ENCODE data around the gene SP6. TPM values are rescaled to one million over a fixed set of nuclear protein-coding genes. Genes with fewer than 3 reads are reported as not detected.

SP6 gene
- total RNA-seq = under 0.01 TPM

DNA sequence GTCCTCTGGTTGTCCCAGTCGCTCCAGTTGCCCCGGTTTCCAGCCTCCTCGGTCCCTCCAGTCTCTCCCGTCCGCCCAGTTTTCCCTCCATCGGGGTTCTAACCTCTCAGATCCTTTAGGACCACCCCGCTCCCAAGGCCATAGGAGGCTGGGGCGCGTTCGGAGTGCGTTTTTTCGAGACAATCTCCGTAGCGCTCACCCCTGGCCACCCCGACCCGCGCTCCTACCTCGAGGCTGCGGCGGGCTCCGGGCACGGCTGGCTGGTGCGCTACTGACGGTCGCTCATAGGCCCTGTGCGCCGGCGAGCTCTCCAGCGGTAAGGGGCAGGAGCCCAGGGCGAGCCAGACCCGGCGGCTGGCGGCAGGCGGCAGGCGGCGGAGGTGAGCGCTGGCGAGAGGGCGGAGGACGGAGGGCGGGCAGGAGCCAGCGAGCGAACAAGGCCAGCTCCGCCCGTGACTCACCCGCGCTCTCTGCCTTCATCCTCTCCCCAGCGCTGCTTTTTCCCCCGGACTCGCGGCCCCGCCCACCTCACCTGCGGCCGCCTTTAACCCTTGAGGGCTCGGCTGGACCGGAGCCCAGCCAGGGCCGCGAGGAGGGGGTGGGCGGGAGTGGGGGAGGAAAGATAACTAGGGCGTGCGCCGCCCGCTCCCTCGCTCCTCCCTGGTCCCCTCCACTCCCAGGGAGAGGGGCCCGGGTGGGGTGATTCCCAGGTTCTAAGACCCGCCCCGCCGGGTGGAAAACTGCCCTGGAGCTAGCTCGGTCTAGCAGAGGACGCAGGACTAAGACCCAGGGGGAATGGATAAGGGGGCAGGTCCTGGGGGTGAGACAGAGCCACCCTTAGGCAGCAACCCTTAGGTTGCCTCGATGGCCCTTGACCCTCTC lies at the start of gene SP6:
Gene SP6 (minus strand): TSS at position 472 of the 882 bp plus-strand sequence. CDS start 2,734 bp downstream, outside the sequence.
- Histone ChIP-seq H3K27me3 (ENCODE audit: control insufficient read depth in 3 of 3, insufficient read depth in 3 of 3, low read length in 3 of 3) (peaks cover 90 to 97% (median 90%) of the 10 kb centered on the region in 3 donors), H3K27ac (ENCODE audit: low read depth, low read length) (no peak within 1 kb of the TSS), H3K9me3 (ENCODE audit: control insufficient read depth in 3 of 3, low read length in 3 of 3) (no peaks in the 10 kb centered on the region), H3K36me3 (ENCODE audit: control insufficient read depth in 3 of 3, insufficient read depth in 3 of 3, low read length in 3 of 3) (no peaks in the 10 kb centered on the region), H3K4me3 (ENCODE audit: low read length in 3 of 3) (peak within 1 kb of the TSS; percentile 20 to 48 (median 41)), H3K9ac (ENCODE audit: low read depth in 1 of 3, low read length in 3 of 3) (peak within 1 kb of the TSS in 2 of 3 donors; percentile 5 to 16), H3K4me1 (ENCODE audit: control insufficient read depth in 3 of 3, insufficient read depth in 3 of 3, low read length in 3 of 3) (peaks cover 3 to 20% (median 7%) of the 10 kb centered on the region in 3 donors)

DNA sequence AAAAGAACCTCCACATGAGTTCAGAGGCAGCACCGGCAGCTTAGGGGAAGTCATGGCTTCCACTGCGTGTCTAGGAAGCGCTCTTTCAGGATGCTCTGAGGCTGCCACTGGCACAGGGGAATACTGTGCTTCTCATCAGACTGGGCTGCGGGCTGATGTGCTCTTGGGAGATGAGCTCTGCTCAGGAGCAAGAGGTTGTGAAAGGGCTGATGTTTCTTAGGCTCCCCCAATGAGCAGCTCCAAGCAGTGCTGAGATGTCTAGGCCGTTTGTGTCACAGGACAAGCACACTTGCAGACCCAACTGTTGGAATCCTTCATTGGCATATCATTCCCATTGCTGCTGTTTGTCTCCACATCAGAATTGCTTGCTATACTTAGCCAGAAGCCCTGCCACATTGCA lies 48.7 kb upstream of the SP6 start:
- H3K4me1 ChIP-seq (ENCODE audit: control insufficient read depth in 3 of 3, insufficient read depth in 3 of 3, low read length in 3 of 3) = peaks cover 49 to 79% (median 63%) of the 10 kb centered on the region in 3 donors
- peak overlapping the region; percentile 98 for H3K27ac ChIP-seq (ENCODE audit: low read depth, low read length)
- no peaks in the 10 kb centered on the region for H3K27me3 ChIP-seq (ENCODE audit: control insufficient read depth in 3 of 3, insufficient read depth in 3 of 3, low read length in 3 of 3)
- peak overlapping the region; percentile 17 to 57 (median 35) for H3K9ac ChIP-seq (ENCODE audit: low read depth in 1 of 3, low read length in 3 of 3)
- no peaks in the 10 kb centered on the region for H3K9me3 ChIP-seq (ENCODE audit: control insufficient read depth in 3 of 3, low read length in 3 of 3)
- H3K36me3 ChIP-seq (ENCODE audit: control insufficient read depth in 3 of 3, insufficient read depth in 3 of 3, low read length in 3 of 3) = peaks cover 0 to 2% (median 0%) of the 10 kb centered on the region in 3 donors
- peak overlapping the region in 2 of 3 donors; percentile 5 for H3K4me3 ChIP-seq (ENCODE audit: low read length in 3 of 3)

GRCh38 chr17:47898241-47898640 lies 47.3 kb upstream of the SP6 start:
- peak overlapping the region in 1 of 3 donors; percentile 98 for H3K9ac ChIP-seq (ENCODE audit: low read depth in 1 of 3, low read length in 3 of 3)
- no peaks in the 10 kb centered on the region for H3K9me3 ChIP-seq (ENCODE audit: control insufficient read depth in 3 of 3, low read length in 3 of 3)
- peaks cover 0 to 6% (median 0%) of the 10 kb centered on the region in 3 donors for H3K36me3 ChIP-seq (ENCODE audit: control insufficient read depth in 3 of 3, insufficient read depth in 3 of 3, low read length in 3 of 3)
- H3K4me1 ChIP-seq (ENCODE audit: control insufficient read depth in 3 of 3, insufficient read depth in 3 of 3, low read length in 3 of 3) = peaks cover 43 to 75% (median 57%) of the 10 kb centered on the region in 3 donors
- H3K4me3 ChIP-seq (ENCODE audit: low read length in 3 of 3) = peak overlapping the region in 1 of 3 donors; percentile 5
- peak overlapping the region; percentile 98 for H3K27ac ChIP-seq (ENCODE audit: low read depth, low read length)
- H3K27me3 ChIP-seq (ENCODE audit: control insufficient read depth in 3 of 3, insufficient read depth in 3 of 3, low read length in 3 of 3) = no peaks in the 10 kb centered on the region

DNA sequence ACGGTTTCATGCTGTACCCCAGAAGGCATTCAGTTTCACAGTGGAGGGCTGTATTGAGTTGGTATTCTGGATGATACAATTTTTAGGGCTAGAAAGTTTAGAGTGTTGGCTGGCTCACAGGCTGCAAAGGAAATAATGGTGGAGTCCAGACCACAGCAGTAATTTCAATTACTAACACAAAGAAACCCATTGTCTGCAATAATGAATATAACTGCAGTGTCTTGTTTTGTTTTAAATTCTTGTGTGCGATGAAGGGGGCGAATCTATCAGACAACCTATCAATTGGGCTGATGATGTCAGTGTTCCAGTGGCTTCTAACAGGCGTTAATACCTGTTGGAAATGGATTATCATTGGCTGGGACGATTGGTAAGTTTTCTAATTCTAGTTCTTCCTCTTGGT lies 46.6 kb upstream of the SP6 start:
- H3K36me3 ChIP-seq (ENCODE audit: control insufficient read depth in 3 of 3, insufficient read depth in 3 of 3, low read length in 3 of 3) = peaks cover 0 to 6% (median 0%) of the 10 kb centered on the region in 3 donors
- H3K4me3 ChIP-seq (ENCODE audit: low read length in 3 of 3) = peak overlapping the region; percentile 86 to 97 (median 91)
- H3K27ac ChIP-seq (ENCODE audit: low read depth, low read length) = peak overlapping the region; percentile 98
- peaks cover 38 to 72% (median 54%) of the 10 kb centered on the region in 3 donors for H3K4me1 ChIP-seq (ENCODE audit: control insufficient read depth in 3 of 3, insufficient read depth in 3 of 3, low read length in 3 of 3)
- no peaks in the 10 kb centered on the region for H3K9me3 ChIP-seq (ENCODE audit: control insufficient read depth in 3 of 3, low read length in 3 of 3)
- peak overlapping the region; percentile 98 to 99 (median 99) for H3K9ac ChIP-seq (ENCODE audit: low read depth in 1 of 3, low read length in 3 of 3)
- no peaks in the 10 kb centered on the region for H3K27me3 ChIP-seq (ENCODE audit: control insufficient read depth in 3 of 3, insufficient read depth in 3 of 3, low read length in 3 of 3)

GRCh38 chr17:47896672-47897490 lies 45.9 kb upstream of the SP6 start:
- Histone ChIP-seq H3K4me1 (ENCODE audit: control insufficient read depth in 3 of 3, insufficient read depth in 3 of 3, low read length in 3 of 3) (peaks cover 33 to 65% (median 51%) of the 10 kb centered on the region in 3 donors), H3K9me3 (ENCODE audit: control insufficient read depth in 3 of 3, low read length in 3 of 3) (no peaks in the 10 kb centered on the region), H3K36me3 (ENCODE audit: control insufficient read depth in 3 of 3, insufficient read depth in 3 of 3, low read length in 3 of 3) (peaks cover 0 to 6% (median 0%) of the 10 kb centered on the region in 3 donors)

GRCh38 chr17:47895856-47896671 lies 45.1 kb upstream of the SP6 start, which contains the start of gene SP2:
Gene SP2, plus strand, starts transcription at chr17:47896236. Its CDS starts 51 bp downstream, at chr17:47896287.
- Histone ChIP-seq H3K27me3 (ENCODE audit: control insufficient read depth in 3 of 3, insufficient read depth in 3 of 3, low read length in 3 of 3) (no peaks in the 10 kb centered on the region), H3K36me3 (ENCODE audit: control insufficient read depth in 3 of 3, insufficient read depth in 3 of 3, low read length in 3 of 3) (peaks cover 0 to 6% (median 0%) of the 10 kb centered on the region in 3 donors), H3K4me1 (ENCODE audit: control insufficient read depth in 3 of 3, insufficient read depth in 3 of 3, low read length in 3 of 3) (peaks cover 27 to 57% (median 44%) of the 10 kb centered on the region in 3 donors), H3K4me3 (ENCODE audit: low read length in 3 of 3) (peak within 1 kb of the TSS; percentile 86 to 99 (median 97)), H3K27ac (ENCODE audit: low read depth, low read length) (peak within 1 kb of the TSS; percentile 98), H3K9me3 (ENCODE audit: control insufficient read depth in 3 of 3, low read length in 3 of 3) (no peaks in the 10 kb centered on the region), H3K9ac (ENCODE audit: low read depth in 1 of 3, low read length in 3 of 3) (peak within 1 kb of the TSS; percentile 98 to 99 (median 99))

More at GRCh38 chr17:47896672-47897490, 45.9 kb upstream of the SP6 start:
- H3K27ac ChIP-seq (ENCODE audit: low read depth, low read length) = peak overlapping the region; percentile 98
- no peaks in the 10 kb centered on the region for H3K27me3 ChIP-seq (ENCODE audit: control insufficient read depth in 3 of 3, insufficient read depth in 3 of 3, low read length in 3 of 3)
- peak overlapping the region; percentile 86 to 97 (median 91) for H3K4me3 ChIP-seq (ENCODE audit: low read length in 3 of 3)
- H3K9ac ChIP-seq (ENCODE audit: low read depth in 1 of 3, low read length in 3 of 3) = peak overlapping the region; percentile 98 to 99 (median 99)

- Histone ChIP-seq H3K9me3 (ENCODE audit: control insufficient read depth in 3 of 3, low read length in 3 of 3) (no peaks in the 10 kb centered on the region), H3K9ac (ENCODE audit: low read depth in 1 of 3, low read length in 3 of 3) (peak overlapping the region; percentile 93 to 99 (median 99)), H3K4me1 (ENCODE audit: control insufficient read depth in 3 of 3, insufficient read depth in 3 of 3, low read length in 3 of 3) (peaks cover 27 to 51% (median 40%) of the 10 kb centered on the region in 3 donors), H3K27ac (ENCODE audit: low read depth, low read length) (peak overlapping the region; percentile 91), H3K4me3 (ENCODE audit: low read length in 3 of 3) (peak overlapping the region; percentile 79 to 99 (median 97)), H3K27me3 (ENCODE audit: control insufficient read depth in 3 of 3, insufficient read depth in 3 of 3, low read length in 3 of 3) (no peaks in the 10 kb centered on the region), H3K36me3 (ENCODE audit: control insufficient read depth in 3 of 3, insufficient read depth in 3 of 3, low read length in 3 of 3) (peaks cover 0 to 6% (median 0%) of the 10 kb centered on the region in 3 donors)
Measured at GRCh38 chr17:47895347-47895855, 44.4 kb upstream of the SP6 start.

GRCh38 chr17:47894498-47895346 lies 43.8 kb upstream of the SP6 start:
- Histone ChIP-seq H3K36me3 (ENCODE audit: control insufficient read depth in 3 of 3, insufficient read depth in 3 of 3, low read length in 3 of 3) (peaks cover 0 to 6% (median 0%) of the 10 kb centered on the region in 3 donors), H3K27me3 (ENCODE audit: control insufficient read depth in 3 of 3, insufficient read depth in 3 of 3, low read length in 3 of 3) (no peaks in the 10 kb centered on the region), H3K9me3 (ENCODE audit: control insufficient read depth in 3 of 3, low read length in 3 of 3) (no peaks in the 10 kb centered on the region), H3K4me3 (ENCODE audit: low read length in 3 of 3) (peak overlapping the region; percentile 79 to 99 (median 97)), H3K4me1 (ENCODE audit: control insufficient read depth in 3 of 3, insufficient read depth in 3 of 3, low read length in 3 of 3) (peaks cover 20 to 49% (median 34%) of the 10 kb centered on the region in 3 donors), H3K27ac (ENCODE audit: low read depth, low read length) (peak overlapping the region; percentile 91), H3K9ac (ENCODE audit: low read depth in 1 of 3, low read length in 3 of 3) (peak overlapping the region; percentile 93 to 99 (median 99))
